PC-3 (cell line): ENCODE measurements around the gene RAD23B.

Experiments used
- CTCF ChIP-seq: fragments of 300-600 bp; sonication (generic); conservative IDR thresholded peaks from 2 replicates; pipeline ENCODE4 v1.5.1; 2017; ENCODE audit warnings: antibody characterized with exemption, low read depth, mild to moderate bottlenecking, low read length
- EZH2 ChIP-seq: fragments of 300-600 bp; sonication (generic); IDR thresholded peaks from one replicate; pipeline ENCODE4 v1.6.1; 2017; ENCODE audit warnings: antibody characterized with exemption, mild to moderate bottlenecking, low read length; ENCODE audit not compliant: unreplicated experiment
- EZH2phosphoT487 ChIP-seq: fragments of 300-600 bp; sonication (generic); IDR thresholded peaks from 2 replicates; pipeline ENCODE4 v1.6.1; 2018; ENCODE audit warnings: mild to moderate bottlenecking, antibody characterized with exemption, low read length, borderline replicate concordance

GRCh38 chr9:107309271-107309670 lies 26.2 kb downstream of the RAD23B start:
- no peak for TF ChIP-seq EZH2
- no peak for TF ChIP-seq CTCF
- no peak for TF ChIP-seq EZH2phosphoT487
